Jurkat, Clone E6-1 (cell line): ENCODE data around the gene TMEM9B.

Source experiments
- DNase-seq: peaks from one replicate; pipeline ENCODE4 v3.0.0-alpha.2; 2011; ENCODE audit warnings: low read depth, low spot score
- H3K4me3 ChIP-seq: 2 replicates; pipeline ENCODE4 v1.5.1; 2011; ENCODE audit warnings: mild to moderate bottlenecking, low read length, control low read depth, moderate library complexity

TMEM9B gene

GRCh38 chr11:8934742-8935488 is 29.3 kb downstream of the TMEM9B start:
- DNase-seq: no peak

GRCh38 chr11:8933931-8934330 is 30.3 kb downstream of the TMEM9B start:
- no peak overlapping the region for H3K4me3 ChIP-seq
- DNase-seq: no peak

More at GRCh38 chr11:8934742-8935488, 29.3 kb downstream of the TMEM9B start:
- H3K4me3 ChIP-seq: peak overlapping the region; percentile 7; the same call in 1 of the 2 replicates

GRCh38 chr11:8932564-8933180 is 31.6 kb downstream of the TMEM9B start, which contains the start of gene C11orf16:
Gene C11orf16, minus strand, starts transcription at chr11:8932947. Its CDS starts 639 bp downstream, at chr11:8932308.
- no peak for DNase-seq
- no peak within 1 kb of the TSS for H3K4me3 ChIP-seq

- DNase-seq: no peak
- no peak overlapping the region for H3K4me3 ChIP-seq
These were observed 33.6 kb downstream of the TMEM9B start for GRCh38 chr11:8930456-8931175.

GRCh38 chr11:8928981-8929615 is 35.1 kb downstream of the TMEM9B start:
- no peak for DNase-seq
- H3K4me3 ChIP-seq: no peak overlapping the region

GRCh38 chr11:8928205-8928604 is 36.0 kb downstream of the TMEM9B start:
- no peak for DNase-seq
- no peak overlapping the region for H3K4me3 ChIP-seq

GRCh38 chr11:8927233-8927632 is 37.0 kb downstream of the TMEM9B start:
- no peak overlapping the region for H3K4me3 ChIP-seq
- DNase-seq: no peak

GRCh38 chr11:8926236-8926635 is 38.0 kb downstream of the TMEM9B start:
- H3K4me3 ChIP-seq: no peak overlapping the region
- no peak for DNase-seq

GRCh38 chr11:8925711-8926110 is 38.5 kb downstream of the TMEM9B start:
- H3K4me3 ChIP-seq: no peak overlapping the region
- DNase-seq: no peak

GRCh38 chr11:8922691-8923090 is 41.6 kb downstream of the TMEM9B start:
- DNase-seq: no peak
- no peak overlapping the region for H3K4me3 ChIP-seq

GRCh38 chr11:8917157-8917825 is 47.0 kb downstream of the TMEM9B start:
- no peak for DNase-seq
- H3K4me3 ChIP-seq: no peak overlapping the region

GRCh38 chr11:8914661-8915018 is 49.6 kb downstream of the TMEM9B start:
- no peak for DNase-seq
- no peak overlapping the region for H3K4me3 ChIP-seq

- peak; percentile 42 for DNase-seq
- H3K4me3 ChIP-seq: no peak overlapping the region
These were observed 50.1 kb downstream of the TMEM9B start for GRCh38 chr11:8913961-8914660.

GRCh38 chr11:8911029-8911823 is 53.0 kb downstream of the TMEM9B start, which contains the start of gene AKIP1:
Gene AKIP1, plus strand, starts transcription at chr11:8911189. Its CDS starts 261 bp downstream, at chr11:8911450.
- peak within 1 kb of the TSS; percentile 88 for H3K4me3 ChIP-seq
- peak; percentile 95 for DNase-seq

GRCh38 chr11:8910649-8911026 is 53.6 kb downstream of the TMEM9B start:
- no peak for DNase-seq
- H3K4me3 ChIP-seq: peak overlapping the region; percentile 88

- no peak for DNase-seq
- no peak overlapping the region for H3K4me3 ChIP-seq
These were observed 56.1 kb downstream of the TMEM9B start for GRCh38 chr11:8908099-8908498.

GRCh38 chr11:8907116-8907515 is 57.1 kb downstream of the TMEM9B start:
- no peak for DNase-seq
- H3K4me3 ChIP-seq: no peak overlapping the region
